Spleen (tissue), 11 donors: Measurements from ENCODE around the gene VRK3. TPM values are rescaled to one million over a fixed set of nuclear protein-coding genes. Genes with fewer than 3 reads are reported as not detected.

Experiments used
- DNase-seq: peaks from one replicate; pipeline ENCODE4 v3.0.0-alpha.2; 2020
- H3K27ac ChIP-seq, 8 donors: fragments of 200-600 bp; sonication (generic) in 7 of 8; 1 replicate in 4 of 8; 2 replicates in 4 of 8; pipeline versions ENCODE4 v1.5.0 to v1.8.0; 2016 to 2021; ENCODE audit warnings: inconsistent platforms in 4 of 8, mild to moderate bottlenecking in 4 of 8, moderate library complexity in 1 of 8
- H3K27me3 ChIP-seq, 7 donors: fragments of 200-600 bp; sonication (generic) in 6 of 7; replicated peaks in 1 of 7; 1 replicate in 4 of 7; 2 replicates in 3 of 7; pipeline versions ENCODE4 v1.5.0 to v1.8.0; 2016 to 2021; ENCODE audit warnings: inconsistent platforms in 3 of 7, mild to moderate bottlenecking in 1 of 7
- H3K36me3 ChIP-seq, 6 donors: fragments of 200-600 bp; sonication (generic) in 5 of 6; 1 replicate in 4 of 6; 2 replicates in 2 of 6; pipeline versions ENCODE4 v1.5.0 to v1.8.0; 2016 to 2021; ENCODE audit warnings: inconsistent platforms in 2 of 6
- H3K4me1 ChIP-seq, 6 donors: fragments of 200-600 bp; sonication (generic) in 5 of 6; 1 replicate in 3 of 6; 2 replicates in 3 of 6; pipeline versions ENCODE4 v1.5.0 to v1.8.0; 2016 to 2021; ENCODE audit warnings: inconsistent platforms in 3 of 6
- H3K4me3 ChIP-seq, 8 donors: fragments of 200-600 bp; sonication (generic) in 7 of 8; 1 replicate in 4 of 8; 2 replicates in 4 of 8; pipeline versions ENCODE4 v1.5.0 to v1.8.0; 2016 to 2021; ENCODE audit warnings: inconsistent platforms in 4 of 8, mild to moderate bottlenecking in 4 of 8, moderate library complexity in 2 of 8
- H3K9me3 ChIP-seq, 8 donors: fragments of 200-600 bp; sonication (generic) in 7 of 8; 1 replicate in 4 of 8; 2 replicates in 4 of 8; pipeline versions ENCODE4 v1.5.0 to v1.8.0; 2016 to 2021; ENCODE audit warnings: inconsistent platforms in 4 of 8
- CTCF ChIP-seq, 11 experiments: fragments of 200-600 bp in 7 of 11; fragments of 450-650 bp in 4 of 11; sonication (generic) in 4 of 11; IDR thresholded peaks in 8 of 11; conservative IDR thresholded peaks in 3 of 11; 1 replicate in 7 of 11; 2 replicates in 4 of 11; pipeline versions ENCODE4 v1.4.0 to v1.8.0; 2016 to 2021; ENCODE audit warnings: antibody characterized with exemption in 11 of 11, inconsistent platforms in 4 of 11, mild to moderate bottlenecking in 1 of 11
- POLR2A ChIP-seq, 3 donors: fragments of 450-650 bp; IDR thresholded peaks; one replicate each; pipeline ENCODE4 v1.5.1; 2017; ENCODE audit warnings: antibody characterized with exemption in 3 of 3, mild to moderate bottlenecking in 1 of 3
- POLR2AphosphoS5 ChIP-seq, 3 donors: sonication (generic); formaldehyde crosslinking; IDR thresholded peaks; one replicate each; pipeline ENCODE4 v1.5.1; 2017; ENCODE audit warnings: antibody characterized with exemption in 3 of 3
- WGBS, 5 donors: extraction: QIAGEN DNeasy Blood & Tissue Kit in 3 of 5; methylation state at CpG; one replicate each; pipeline versions ENCODE4 v1.1.5 to v1.1.7; 2013 to 2018; 5-methylcytosine and 5-hydroxymethylcytosine counted together
- intact Hi-C: fragments of 100-400 bp; cut with DNase I; formaldehyde crosslinking; loops from one replicate; pipeline ENCODE4 v1.15.0; 2023; ENCODE audit warnings: low total_unique reads
- polyA plus RNA-seq, 3 donors: library from polyadenylated mRNA; stranded (reverse); fragments of 200-250 nt; gene quantifications; one replicate each; pipeline ENCODE4 v1.2.1, GENCODE V29; 2013
- total RNA-seq, 7 donors: library from RNA; depleted of rRNA in 3 of 7; stranded (reverse); fragments of >200 nt in 3 of 7; fragmentation: NEBNext Ultra II Directional in 4 of 7; extraction: Animal tissue kit (Norgen Biotek cat#: 25700) in 4 of 7; gene quantifications; one replicate each; pipeline versions ENCODE4 v1.1.0 to v1.2.1, GENCODE V29; 2016 to 2021
- donor health status: healthy with polysubstance abuse.
- donor health status: DM: no; HTN: no; CAD: no; lungs with moderate emphysema.
- donor health status: DM: no; HTN: no; CAD: no.
- donor health status: Bipolar disorder and iron deficiency.
- donor health status: healthy.
- donor health status: DM: no; HTN: no; CAD: no.
- donor health status: DM: yes; HTN: yes; CAD: no.

Gene VRK3
- total and polyA plus RNA-seq, 10 donors: 17.0 to 60.8 (median 49.7) TPM

- DNase-seq: no peak
- H3K27me3 ChIP-seq: no peaks in the 10 kb centered on the region
- H3K27ac ChIP-seq: no peak overlapping the region
- peaks cover 6 to 45% (median 39%) of the 10 kb centered on the region in 8 donors for H3K9me3 ChIP-seq
- peaks cover 22 to 100% (median 90%) of the 10 kb centered on the region in 6 donors for H3K36me3 ChIP-seq
- WGBS, 5 donors: 79 to 96% (median 93%) methylated on average over 6 of the region's 6 CpGs
- intact Hi-C loops: no loop called here
- no peak overlapping the region for H3K4me3 ChIP-seq
- TF ChIP-seq CTCF (IDR thresholded peaks at IDR 0.05 in 8 of 11, conservative IDR thresholded peaks at IDR 0.05 in 3 of 11) (no peak), POLR2AphosphoS5 (IDR thresholded peaks at IDR 0.05) (no peak), POLR2A (IDR thresholded peaks at IDR 0.05) (no peak)
- H3K4me1 ChIP-seq: no peaks in the 10 kb centered on the region
Observed at GRCh38 chr19:50042363-50043024, 17.3 kb upstream of the VRK3 start.

GRCh38 chr19:50040967-50041366, 15.8 kb upstream of the VRK3 start:
- DNase-seq: no peak
- Histone ChIP-seq H3K4me3 (no peak overlapping the region), H3K4me1 (no peaks in the 10 kb centered on the region), H3K9me3 (peaks cover 6 to 30% (median 26%) of the 10 kb centered on the region in 8 donors), H3K27me3 (no peaks in the 10 kb centered on the region), H3K36me3 (peaks cover 22 to 100% (median 90%) of the 10 kb centered on the region in 6 donors), H3K27ac (no peak overlapping the region)
- intact Hi-C loops: no loop called here
- 87 to 99% (median 92%) methylated on average over 6 of the region's 6 CpGs for WGBS, 5 donors
- no peak for TF ChIP-seq POLR2AphosphoS5 (IDR thresholded peaks at IDR 0.05)
- no peak for TF ChIP-seq CTCF (IDR thresholded peaks at IDR 0.05 in 8 of 11, conservative IDR thresholded peaks at IDR 0.05 in 3 of 11)
- no peak for TF ChIP-seq POLR2A (IDR thresholded peaks at IDR 0.05)

GRCh38 chr19:50039968-50040367, 14.8 kb upstream of the VRK3 start:
- peaks cover 0 to 20% (median 16%) of the 10 kb centered on the region in 8 donors for H3K9me3 ChIP-seq
- H3K4me1 ChIP-seq: no peaks in the 10 kb centered on the region
- no peaks in the 10 kb centered on the region for H3K27me3 ChIP-seq
- H3K36me3 ChIP-seq: peaks cover 15 to 100% (median 83%) of the 10 kb centered on the region in 6 donors
- intact Hi-C loops: no loop called here
- WGBS, 5 donors: 93 to 97% (median 94%) methylated on average over 3 of the region's 3 CpGs
- H3K27ac ChIP-seq: no peak overlapping the region
- TF ChIP-seq CTCF (IDR thresholded peaks at IDR 0.05 in 8 of 11, conservative IDR thresholded peaks at IDR 0.05 in 3 of 11) (no peak), POLR2A (IDR thresholded peaks at IDR 0.05) (no peak), POLR2AphosphoS5 (IDR thresholded peaks at IDR 0.05) (no peak)
- DNase-seq: no peak
- no peak overlapping the region for H3K4me3 ChIP-seq

GRCh38 chr19:50036908-50037307, 11.7 kb upstream of the VRK3 start:
- H3K27me3 ChIP-seq: no peaks in the 10 kb centered on the region
- intact Hi-C loops: no loop called here
- DNase-seq: no peak
- H3K4me3 ChIP-seq: no peak overlapping the region
- no peaks in the 10 kb centered on the region for H3K9me3 ChIP-seq
- WGBS, 5 donors: 92 to 98% (median 95%) methylated on average over 3 of the region's 3 CpGs
- H3K4me1 ChIP-seq: peaks cover 0 to 16% (median 5%) of the 10 kb centered on the region in 6 donors
- H3K27ac ChIP-seq: no peak overlapping the region
- TF ChIP-seq POLR2AphosphoS5 (IDR thresholded peaks at IDR 0.05) (no peak), CTCF (IDR thresholded peaks at IDR 0.05 in 8 of 11, conservative IDR thresholded peaks at IDR 0.05 in 3 of 11) (no peak), POLR2A (IDR thresholded peaks at IDR 0.05) (no peak)
- H3K36me3 ChIP-seq: peaks cover 4 to 100% (median 77%) of the 10 kb centered on the region in 6 donors
